Activated CD4-positive, alpha-beta T cell treated with anti-CD3 and anti-CD28 coated beads, Interleukin-10, Interleukin-2, amounts not matched to agents 100 ng/mL and 50 ng/mL, durations not matched to agents 16 hours and 8 hours (primary cell): ENCODE results near the gene PEX26.
"Not testable (repeated sequence)": the region's sequence is repeated elsewhere in the genome, so short reads cannot be mapped to it uniquely, and the experiment has no call there.

Experiments
- DNase-seq: peaks from one replicate; pipeline ENCODE4 v3.0.0-alpha.2; 2020

Gene PEX26

DNA sequence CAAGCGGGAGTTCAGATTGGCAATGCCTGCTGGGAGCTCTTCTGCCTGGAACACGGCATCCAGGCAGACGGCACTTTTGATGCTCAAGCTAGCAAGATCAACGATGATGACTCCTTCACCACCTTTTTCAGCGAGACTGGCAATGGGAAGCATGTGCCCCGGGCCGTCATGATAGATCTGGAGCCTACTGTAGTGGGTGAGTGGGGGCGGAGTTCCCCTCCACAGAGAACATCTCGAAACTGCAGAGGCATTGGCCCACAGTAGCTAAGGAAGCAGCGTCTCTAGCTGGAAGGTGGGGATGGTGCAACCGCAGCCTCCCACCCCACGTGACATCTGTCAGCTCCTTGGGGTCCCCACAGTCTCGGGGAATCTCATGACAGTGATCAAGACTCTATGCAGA, 43.7 kb downstream of the PEX26 start:
- DNase-seq = no peak

- no peak for DNase-seq
Measured at GRCh38 chr22:18121954-18122554, 44.3 kb downstream of the PEX26 start.

DNA sequence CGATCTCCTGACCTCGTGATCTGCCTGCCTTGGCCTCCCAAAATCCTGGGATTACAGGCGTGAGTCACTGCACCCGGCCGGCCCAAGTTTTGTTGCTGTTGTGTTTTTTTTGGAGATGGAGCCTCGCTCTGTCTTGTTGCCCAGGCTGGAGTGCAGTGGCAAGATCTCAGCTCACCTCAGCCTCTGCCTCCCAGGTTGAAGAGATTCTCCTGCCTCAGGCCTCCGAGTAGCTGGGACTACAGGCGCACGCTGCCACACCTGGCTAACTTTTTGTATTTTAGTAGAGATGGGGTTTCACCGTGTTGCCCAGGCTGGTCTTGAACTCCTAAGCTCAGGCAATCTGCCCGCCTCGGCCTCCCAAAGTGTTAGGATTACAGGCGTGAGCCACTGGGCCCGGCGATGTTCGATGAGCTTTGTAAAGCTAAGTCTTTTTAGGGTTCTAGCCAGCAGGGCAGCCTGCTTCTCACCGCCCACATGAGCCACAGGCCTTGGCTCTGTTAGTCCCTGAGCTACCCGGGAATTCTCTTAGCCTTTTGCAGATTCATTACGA, 45.8 kb downstream of the PEX26 start:
- DNase-seq = not testable (repeated sequence)

- DNase-seq = no peak
Measured at GRCh38 chr22:18126606-18127005, 48.8 kb downstream of the PEX26 start.

- no peak for DNase-seq
Measured at GRCh38 chr22:18130018-18130417, 52.2 kb downstream of the PEX26 start.

- DNase-seq = no peak
Measured at GRCh38 chr22:18130699-18131429, 53.1 kb downstream of the PEX26 start.

DNA sequence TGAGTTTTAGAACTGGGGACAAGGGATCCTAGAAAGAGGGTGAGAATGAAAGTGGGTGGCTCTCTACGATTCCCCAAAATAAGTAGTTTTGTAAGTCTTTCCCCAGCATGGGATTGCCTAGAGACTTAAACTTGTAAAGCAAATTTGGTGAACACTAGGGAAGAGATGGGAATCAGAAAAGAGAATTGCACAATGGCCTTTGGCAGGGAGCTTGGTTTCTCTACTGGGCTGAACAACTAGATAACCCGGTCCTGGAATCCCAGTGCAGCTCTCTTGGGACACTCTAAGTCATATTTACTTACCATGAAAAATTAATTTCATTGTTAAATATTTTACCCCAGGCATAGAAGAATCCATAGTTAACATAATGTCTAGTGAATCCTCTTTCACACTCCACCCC, 55.7 kb downstream of the PEX26 start:
- DNase-seq = no peak

DNA sequence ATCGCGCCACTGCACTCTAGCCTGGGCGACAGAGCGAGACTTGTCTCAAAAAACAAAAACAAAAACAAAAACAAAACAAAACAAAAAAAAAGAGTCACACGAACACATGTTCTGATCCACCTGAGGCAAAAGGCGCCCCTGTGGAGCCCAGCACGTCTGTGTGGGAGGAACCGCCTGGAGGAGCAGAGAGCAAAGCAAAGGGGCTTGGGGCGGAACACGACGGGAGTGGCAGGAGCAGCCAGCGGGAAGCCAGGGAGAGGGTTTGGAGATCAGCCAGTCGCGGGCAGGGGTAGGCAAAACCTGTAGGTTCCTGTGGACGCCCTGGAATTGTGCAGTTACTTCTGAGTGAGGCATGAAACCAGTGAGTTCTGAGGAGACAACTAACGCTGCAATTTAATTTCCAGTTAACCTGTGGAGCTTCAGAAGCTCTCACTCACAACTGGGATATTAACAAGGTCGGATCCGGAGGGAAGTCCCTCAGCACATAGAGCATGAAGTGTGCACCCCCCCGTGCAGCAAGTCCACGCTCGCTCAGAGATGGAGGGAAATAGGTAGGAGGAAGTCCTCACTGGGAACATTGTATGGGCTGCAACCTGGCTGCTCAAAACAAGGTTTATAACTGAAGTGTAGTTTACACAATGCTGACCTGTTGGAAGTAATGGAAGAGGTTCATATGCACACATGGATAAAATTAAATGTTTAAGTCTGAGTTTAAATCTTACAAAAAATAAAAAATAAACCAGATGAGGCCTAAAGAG, 59.0 kb downstream of the PEX26 start:
- DNase-seq = no peak

DNA sequence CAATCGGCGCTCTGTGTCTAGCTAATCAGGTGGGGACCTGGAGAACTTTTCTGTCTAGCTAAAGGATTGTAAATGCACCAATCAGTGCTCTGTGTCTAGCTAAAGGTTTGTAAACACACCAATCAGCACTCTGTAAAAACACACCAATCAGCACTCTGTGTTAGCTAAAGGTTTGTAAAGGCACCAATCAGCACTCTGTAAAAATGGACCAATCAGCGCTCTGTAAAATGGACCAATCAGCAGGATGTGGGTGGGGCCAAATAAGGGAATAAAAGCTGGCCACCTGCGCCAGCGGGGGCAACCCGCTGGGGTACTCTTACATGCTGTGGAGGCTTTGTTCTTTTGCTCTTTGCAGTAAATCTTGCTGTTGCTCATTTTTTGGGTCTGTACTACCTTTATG, 63.2 kb downstream of the PEX26 start:
- DNase-seq = not testable (repeated sequence)

GRCh38 chr22:18144105-18144504, 66.3 kb downstream of the PEX26 start:
- DNase-seq = no peak

GRCh38 chr22:18145676-18146388, 68.0 kb downstream of the PEX26 start:
- DNase-seq = no peak

DNA sequence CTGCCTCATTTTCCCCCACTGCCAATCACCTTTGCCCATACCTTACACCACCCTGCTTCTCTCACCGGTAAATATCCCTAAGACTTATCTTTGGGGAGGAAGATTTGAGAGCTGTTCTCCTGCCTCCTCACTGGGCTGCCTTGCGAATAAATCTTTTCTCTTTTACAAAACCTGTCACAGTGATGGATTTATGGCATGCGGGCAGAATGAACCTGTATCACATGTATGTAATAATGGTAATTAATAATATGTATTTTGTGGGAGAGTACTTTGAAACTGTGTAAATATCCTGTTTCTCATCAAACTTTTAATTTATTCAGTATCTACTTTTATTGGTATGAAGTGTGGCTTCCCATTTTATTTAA, 68.6 kb downstream of the PEX26 start:
- no peak for DNase-seq

DNA sequence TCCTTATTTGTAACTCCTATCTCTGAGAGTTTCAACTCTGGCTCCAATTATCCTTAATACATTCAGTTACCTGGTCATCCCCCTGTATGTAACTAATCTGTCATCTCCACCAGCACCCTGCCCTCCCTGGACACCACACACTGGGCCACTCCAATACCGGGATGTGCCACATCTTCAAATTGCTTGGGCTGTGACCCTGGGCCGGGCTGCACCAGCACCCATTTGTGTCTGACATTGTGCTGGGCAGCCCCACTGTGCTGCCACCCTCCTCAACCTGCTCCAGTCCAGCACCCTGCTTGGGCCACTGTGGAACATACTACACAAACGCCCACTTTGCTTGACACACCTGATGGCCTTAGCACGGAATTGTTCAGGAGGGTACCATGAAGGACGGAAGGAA, 70.0 kb downstream of the PEX26 start:
- DNase-seq = no peak

- DNase-seq = no peak
Measured at GRCh38 chr22:18148293-18148965, 70.6 kb downstream of the PEX26 start.

GRCh38 chr22:18152519-18152918, 74.7 kb downstream of the PEX26 start:
- DNase-seq = no peak

GRCh38 chr22:18154821-18155390, 77.1 kb downstream of the PEX26 start:
- DNase-seq = no peak
